ENCODE measurements around the gene OTOS.

The OTOS gene

DNA sequence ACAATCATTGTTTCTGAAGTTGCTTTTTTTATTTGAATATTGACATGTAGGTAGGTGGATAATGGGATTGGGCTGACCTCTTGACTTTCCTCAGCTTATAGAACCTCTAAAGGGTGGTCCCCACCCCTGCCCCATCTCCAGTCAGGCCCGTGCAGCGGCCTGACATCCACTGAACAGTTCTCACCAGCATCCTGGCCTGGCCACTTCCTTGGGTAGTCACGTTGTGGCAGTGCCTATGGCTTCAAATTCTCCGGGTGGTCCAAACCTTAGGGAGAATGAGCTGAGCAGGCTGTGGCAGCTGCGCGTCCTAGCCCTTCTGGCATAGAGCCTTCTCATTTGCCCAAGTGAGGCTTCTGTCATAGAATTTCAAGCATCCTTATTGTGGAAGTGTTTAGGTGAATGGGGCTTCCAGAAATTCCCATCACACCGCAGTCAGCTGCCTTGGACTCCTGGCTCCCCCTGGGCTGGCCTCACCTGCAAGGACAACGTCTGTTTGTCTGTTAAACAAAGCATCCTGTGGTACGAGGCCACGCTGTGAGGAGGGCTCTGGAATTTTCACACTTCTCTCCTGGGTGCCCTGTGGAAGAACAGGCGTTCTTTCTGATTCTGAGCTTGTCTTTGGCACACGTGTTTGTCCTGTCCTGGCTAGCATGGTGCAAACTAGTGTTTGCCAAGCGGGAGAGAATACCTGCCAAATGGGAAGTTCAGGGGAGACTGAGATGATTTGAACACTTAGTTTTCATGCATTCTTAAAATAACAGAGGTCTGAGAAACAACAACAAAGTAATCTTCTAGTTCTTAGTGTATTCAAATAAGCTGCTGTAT is 31.8 kb upstream of the OTOS start:
- ATAC-seq = no peak
- TF ChIP-seq ZNF565 (CRISPR knock-in tag; conservative IDR thresholded peaks at IDR 0.05; ENCODE audit: low read depth) (no peak), TCF4 (CRISPR knock-in tag; IDR thresholded peaks at IDR 0.05; ENCODE audit: borderline replicate concordance) (no peak), ZFP30 (CRISPR knock-in tag; IDR thresholded peaks at IDR 0.05) (no peak), RARB (CRISPR knock-in tag; IDR thresholded peaks at IDR 0.05) (no peak)
- TF ChIP-seq, protein P1, sequence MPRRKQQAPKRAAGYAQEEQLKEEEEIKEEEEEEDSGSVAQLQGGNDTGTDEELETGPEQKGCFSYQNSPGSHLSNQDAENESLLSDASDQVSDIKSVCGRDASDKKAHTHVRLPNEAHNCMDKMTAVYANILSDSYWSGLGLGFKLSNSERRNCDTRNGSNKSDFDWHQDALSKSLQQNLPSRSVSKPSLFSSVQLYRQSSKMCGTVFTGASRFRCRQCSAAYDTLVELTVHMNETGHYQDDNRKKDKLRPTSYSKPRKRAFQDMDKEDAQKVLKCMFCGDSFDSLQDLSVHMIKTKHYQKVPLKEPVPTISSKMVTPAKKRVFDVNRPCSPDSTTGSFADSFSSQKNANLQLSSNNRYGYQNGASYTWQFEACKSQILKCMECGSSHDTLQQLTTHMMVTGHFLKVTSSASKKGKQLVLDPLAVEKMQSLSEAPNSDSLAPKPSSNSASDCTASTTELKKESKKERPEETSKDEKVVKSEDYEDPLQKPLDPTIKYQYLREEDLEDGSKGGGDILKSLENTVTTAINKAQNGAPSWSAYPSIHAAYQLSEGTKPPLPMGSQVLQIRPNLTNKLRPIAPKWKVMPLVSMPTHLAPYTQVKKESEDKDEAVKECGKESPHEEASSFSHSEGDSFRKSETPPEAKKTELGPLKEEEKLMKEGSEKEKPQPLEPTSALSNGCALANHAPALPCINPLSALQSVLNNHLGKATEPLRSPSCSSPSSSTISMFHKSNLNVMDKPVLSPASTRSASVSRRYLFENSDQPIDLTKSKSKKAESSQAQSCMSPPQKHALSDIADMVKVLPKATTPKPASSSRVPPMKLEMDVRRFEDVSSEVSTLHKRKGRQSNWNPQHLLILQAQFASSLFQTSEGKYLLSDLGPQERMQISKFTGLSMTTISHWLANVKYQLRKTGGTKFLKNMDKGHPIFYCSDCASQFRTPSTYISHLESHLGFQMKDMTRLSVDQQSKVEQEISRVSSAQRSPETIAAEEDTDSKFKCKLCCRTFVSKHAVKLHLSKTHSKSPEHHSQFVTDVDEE (CRISPR knock-in tag; IDR thresholded peaks at IDR 0.05) = no peak

DNA sequence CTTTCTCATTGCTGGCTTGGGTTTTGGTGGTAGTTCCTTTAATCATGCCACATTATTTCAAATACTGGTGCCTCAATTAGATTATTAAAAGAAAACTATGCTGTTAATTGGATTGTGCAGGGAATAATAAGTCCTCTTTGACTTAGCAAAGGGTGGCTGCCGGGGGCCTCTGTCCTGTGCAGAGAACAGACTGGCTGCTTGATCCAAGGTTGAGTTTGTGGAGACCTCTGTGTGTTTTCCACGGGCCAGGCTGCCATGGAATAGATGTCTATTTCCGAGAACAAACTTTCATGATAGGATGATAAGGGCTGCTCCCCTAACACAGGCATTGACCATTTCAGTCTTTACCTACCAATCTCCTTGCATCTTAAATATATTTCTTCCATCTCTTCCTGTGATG is 30.4 kb upstream of the OTOS start:
- no peak for ATAC-seq
- TF ChIP-seq ISL1 (CRISPR knock-in tag; IDR thresholded peaks at IDR 0.05) (peak; percentile 70; the same call in 1 of the 2 replicates), CSDC2 (CRISPR knock-in tag; IDR thresholded peaks at IDR 0.05) (no peak), SNAI2 (CRISPR knock-in tag; IDR thresholded peaks at IDR 0.05) (no peak), ARNTL (CRISPR knock-in tag; IDR thresholded peaks at IDR 0.05; ENCODE audit: borderline replicate concordance, low read depth) (no peak), ZFP3 (CRISPR knock-in tag; IDR thresholded peaks at IDR 0.05) (no peak), RARB (CRISPR knock-in tag; IDR thresholded peaks at IDR 0.05) (no peak), PPARA (CRISPR knock-in tag; IDR thresholded peaks at IDR 0.05; ENCODE audit: borderline replicate concordance) (no peak)
- TF ChIP-seq, protein P2, sequence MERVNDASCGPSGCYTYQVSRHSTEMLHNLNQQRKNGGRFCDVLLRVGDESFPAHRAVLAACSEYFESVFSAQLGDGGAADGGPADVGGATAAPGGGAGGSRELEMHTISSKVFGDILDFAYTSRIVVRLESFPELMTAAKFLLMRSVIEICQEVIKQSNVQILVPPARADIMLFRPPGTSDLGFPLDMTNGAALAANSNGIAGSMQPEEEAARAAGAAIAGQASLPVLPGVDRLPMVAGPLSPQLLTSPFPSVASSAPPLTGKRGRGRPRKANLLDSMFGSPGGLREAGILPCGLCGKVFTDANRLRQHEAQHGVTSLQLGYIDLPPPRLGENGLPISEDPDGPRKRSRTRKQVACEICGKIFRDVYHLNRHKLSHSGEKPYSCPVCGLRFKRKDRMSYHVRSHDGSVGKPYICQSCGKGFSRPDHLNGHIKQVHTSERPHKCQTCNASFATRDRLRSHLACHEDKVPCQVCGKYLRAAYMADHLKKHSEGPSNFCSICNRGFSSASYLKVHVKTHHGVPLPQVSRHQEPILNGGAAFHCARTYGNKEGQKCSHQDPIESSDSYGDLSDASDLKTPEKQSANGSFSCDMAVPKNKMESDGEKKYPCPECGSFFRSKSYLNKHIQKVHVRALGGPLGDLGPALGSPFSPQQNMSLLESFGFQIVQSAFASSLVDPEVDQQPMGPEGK (CRISPR knock-in tag; IDR thresholded peaks at IDR 0.05; ENCODE audit: borderline replicate concordance) = no peak
- TF ChIP-seq, protein P3, sequence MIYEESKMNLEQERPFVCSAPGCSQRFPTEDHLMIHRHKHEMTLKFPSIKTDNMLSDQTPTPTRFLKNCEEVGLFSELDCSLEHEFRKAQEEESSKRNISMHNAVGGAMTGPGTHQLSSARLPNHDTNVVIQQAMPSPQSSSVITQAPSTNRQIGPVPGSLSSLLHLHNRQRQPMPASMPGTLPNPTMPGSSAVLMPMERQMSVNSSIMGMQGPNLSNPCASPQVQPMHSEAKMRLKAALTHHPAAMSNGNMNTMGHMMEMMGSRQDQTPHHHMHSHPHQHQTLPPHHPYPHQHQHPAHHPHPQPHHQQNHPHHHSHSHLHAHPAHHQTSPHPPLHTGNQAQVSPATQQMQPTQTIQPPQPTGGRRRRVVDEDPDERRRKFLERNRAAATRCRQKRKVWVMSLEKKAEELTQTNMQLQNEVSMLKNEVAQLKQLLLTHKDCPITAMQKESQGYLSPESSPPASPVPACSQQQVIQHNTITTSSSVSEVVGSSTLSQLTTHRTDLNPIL (CRISPR knock-in tag; IDR thresholded peaks at IDR 0.05; ENCODE audit: low read depth) = no peak

DNA sequence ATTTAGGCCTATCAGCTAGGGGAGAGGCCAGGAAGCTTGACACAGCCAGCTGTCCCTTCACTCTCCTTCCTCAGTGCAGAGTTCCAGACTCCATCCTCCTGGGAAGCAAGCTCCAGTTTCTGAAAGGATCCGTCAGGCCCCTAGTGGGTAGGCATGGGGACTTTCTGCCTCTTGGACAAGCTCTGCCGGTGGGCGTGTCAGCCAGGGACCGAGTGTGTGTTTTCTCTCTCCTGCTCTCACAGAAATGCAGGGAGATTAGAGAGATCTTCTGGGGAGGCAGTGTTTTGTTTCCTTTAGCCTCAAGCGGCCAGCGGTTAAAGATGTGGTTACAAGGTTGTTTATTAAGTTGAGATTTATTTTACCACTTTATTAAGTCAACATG is 29.9 kb upstream of the OTOS start:
- no peak for TF ChIP-seq ZFP30 (CRISPR knock-in tag; IDR thresholded peaks at IDR 0.05)
- TF ChIP-seq, protein P4, sequence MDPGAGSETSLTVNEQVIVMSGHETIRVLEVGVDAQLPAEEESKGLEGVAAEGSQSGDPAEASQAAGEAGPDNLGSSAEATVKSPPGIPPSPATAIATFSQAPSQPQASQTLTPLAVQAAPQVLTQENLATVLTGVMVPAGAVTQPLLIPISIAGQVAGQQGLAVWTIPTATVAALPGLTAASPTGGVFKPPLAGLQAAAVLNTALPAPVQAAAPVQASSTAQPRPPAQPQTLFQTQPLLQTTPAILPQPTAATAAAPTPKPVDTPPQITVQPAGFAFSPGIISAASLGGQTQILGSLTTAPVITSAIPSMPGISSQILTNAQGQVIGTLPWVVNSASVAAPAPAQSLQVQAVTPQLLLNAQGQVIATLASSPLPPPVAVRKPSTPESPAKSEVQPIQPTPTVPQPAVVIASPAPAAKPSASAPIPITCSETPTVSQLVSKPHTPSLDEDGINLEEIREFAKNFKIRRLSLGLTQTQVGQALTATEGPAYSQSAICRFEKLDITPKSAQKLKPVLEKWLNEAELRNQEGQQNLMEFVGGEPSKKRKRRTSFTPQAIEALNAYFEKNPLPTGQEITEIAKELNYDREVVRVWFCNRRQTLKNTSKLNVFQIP (CRISPR knock-in tag; IDR thresholded peaks at IDR 0.05; ENCODE audit: borderline replicate concordance, low read depth) = no peak
- no peak for TF ChIP-seq ISL1 (CRISPR knock-in tag; IDR thresholded peaks at IDR 0.05)
- TF ChIP-seq ZNF8 (CRISPR knock-in tag; IDR thresholded peaks at IDR 0.05) = no peak
- TF ChIP-seq, protein P3 (CRISPR knock-in tag; IDR thresholded peaks at IDR 0.05; ENCODE audit: low read depth) = no peak
- TF ChIP-seq, protein P5, sequence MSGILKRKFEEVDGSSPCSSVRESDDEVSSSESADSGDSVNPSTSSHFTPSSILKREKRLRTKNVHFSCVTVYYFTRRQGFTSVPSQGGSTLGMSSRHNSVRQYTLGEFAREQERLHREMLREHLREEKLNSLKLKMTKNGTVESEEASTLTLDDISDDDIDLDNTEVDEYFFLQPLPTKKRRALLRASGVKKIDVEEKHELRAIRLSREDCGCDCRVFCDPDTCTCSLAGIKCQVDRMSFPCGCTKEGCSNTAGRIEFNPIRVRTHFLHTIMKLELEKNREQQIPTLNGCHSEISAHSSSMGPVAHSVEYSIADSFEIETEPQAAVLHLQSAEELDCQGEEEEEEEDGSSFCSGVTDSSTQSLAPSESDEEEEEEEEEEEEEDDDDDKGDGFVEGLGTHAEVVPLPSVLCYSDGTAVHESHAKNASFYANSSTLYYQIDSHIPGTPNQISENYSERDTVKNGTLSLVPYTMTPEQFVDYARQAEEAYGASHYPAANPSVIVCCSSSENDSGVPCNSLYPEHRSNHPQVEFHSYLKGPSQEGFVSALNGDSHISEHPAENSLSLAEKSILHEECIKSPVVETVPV (CRISPR knock-in tag; IDR thresholded peaks at IDR 0.05) = no peak
- no peak for TF ChIP-seq TOX (CRISPR knock-in tag; IDR thresholded peaks at IDR 0.05; ENCODE audit: borderline replicate concordance)
- no peak for TF ChIP-seq ZNF565 (CRISPR knock-in tag; conservative IDR thresholded peaks at IDR 0.05; ENCODE audit: low read depth)
- ATAC-seq = no peak

All from SK-N-SH treated with all-trans-retinoic acid at 6 μM for 48 hours (cell line).